ENCODE data around the gene AKT2.

AKT2 gene

DNA sequence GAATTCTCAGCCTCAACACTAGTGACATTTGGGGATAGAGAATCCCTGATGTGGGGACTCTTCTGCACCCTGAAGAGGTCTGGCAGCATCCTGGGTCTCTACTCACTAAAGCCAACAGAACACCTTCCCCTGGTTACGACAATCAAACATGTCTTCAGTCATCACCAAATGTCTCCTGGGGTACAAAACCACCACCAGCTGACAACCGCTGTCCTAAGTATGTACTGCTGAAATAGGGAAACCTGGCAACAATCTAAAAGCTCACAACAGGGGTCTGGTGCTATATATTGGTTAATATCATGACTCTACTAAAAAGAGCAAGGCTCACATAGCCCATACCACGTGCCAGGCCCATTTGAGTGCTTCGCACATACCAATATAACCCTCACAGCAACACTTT, 13.4 kb downstream of the AKT2 start:
- DNase-seq, result no peak

DNA sequence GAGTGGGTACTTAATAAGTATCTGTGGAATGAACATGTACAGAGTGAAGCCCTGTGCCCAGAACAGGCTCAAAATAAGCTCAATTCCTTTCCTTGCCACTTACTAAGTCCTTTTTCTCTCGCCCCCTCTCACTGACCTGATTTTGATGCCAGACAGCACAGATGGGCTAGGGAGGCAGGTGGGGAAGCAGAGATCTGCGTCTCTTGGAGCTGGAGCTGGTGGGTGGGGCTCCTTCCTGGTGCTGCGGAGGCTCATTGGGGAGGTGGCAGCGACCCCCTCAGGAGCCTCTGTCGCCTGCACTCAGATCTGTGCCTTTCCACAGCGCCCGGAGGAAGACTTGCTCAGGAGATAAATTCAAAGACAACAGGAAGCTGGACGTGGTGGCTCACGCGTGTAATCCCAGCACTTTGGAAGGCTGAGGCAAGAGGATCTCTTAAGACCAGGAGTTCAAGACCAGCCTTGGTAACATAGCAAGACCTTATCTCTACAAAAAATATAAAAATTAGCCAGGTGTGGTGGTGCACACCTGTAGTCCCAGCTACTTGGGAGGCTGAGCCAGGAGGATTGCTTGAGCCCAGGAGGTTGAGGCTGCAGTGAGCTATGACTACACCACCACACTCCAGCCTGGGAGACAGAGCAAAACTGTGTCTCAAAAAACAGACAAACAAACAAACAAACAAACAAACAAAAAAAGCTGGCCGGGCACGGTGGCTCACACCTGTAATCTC, 14.6 kb downstream of the AKT2 start:
- DNase-seq, result no peak

DNA sequence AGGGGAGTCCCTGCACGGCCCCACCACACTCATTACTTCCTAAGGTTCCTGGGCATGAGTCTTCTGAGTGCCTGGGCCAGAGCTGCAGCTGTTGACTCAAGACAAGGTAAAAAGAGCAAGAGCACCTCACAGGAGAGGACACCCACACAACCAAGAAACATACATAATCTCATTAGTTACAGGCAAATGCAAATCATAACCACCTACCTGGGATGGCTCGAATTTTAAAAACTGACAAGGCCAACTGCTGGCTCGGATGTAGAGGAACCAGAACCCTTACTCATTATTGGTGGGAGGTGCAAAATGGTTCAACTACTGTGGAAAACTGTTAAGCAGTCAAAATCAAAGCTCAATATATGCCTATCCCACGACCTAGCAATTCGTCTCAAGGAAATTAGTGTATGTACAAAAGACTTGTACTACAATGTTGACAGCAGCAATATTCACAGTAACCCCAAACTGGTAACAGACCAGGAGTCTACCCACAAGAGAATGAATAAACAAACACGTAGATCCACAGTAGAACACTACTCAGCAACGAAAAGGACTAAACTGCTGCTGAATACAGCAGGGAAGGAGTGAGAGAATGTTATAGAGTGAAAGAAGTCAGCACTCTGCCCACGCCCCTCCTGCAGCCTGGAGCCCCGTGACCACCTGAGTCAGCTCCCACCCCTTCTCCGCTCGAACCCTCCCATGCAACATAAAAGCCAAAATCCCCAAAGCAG, 15.8 kb downstream of the AKT2 start:
- DNase-seq, result no peak

GRCh38 chr19:40267601-40267997, 17.5 kb downstream of the AKT2 start:
- DNase-seq, result no peak

- no peak for DNase-seq
Measured at GRCh38 chr19:40266912-40267600, 18.1 kb downstream of the AKT2 start.

DNA sequence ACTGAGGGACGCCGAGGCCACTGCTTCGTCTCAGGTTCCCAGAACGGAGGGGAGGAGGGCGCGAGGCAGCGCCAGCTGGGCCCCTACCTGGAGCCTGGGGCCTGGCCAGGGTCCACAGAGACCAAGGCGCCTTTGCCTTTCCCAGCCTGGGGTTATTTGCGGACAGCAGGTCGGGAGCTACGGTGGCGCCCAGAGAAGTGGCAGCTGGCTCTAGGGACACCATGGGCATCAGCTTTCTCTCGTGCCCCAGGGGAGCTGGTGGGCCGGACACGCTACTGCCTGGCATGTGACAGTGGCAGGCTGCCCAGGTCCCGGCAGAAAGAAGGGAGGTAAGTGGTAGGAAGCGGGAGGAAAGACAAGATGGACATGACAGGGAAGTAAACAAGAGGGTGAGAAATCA, 19.0 kb downstream of the AKT2 start:
- DNase-seq, result no peak

- no peak for DNase-seq
Measured at GRCh38 chr19:40265763-40266099, 19.4 kb downstream of the AKT2 start.

DNA sequence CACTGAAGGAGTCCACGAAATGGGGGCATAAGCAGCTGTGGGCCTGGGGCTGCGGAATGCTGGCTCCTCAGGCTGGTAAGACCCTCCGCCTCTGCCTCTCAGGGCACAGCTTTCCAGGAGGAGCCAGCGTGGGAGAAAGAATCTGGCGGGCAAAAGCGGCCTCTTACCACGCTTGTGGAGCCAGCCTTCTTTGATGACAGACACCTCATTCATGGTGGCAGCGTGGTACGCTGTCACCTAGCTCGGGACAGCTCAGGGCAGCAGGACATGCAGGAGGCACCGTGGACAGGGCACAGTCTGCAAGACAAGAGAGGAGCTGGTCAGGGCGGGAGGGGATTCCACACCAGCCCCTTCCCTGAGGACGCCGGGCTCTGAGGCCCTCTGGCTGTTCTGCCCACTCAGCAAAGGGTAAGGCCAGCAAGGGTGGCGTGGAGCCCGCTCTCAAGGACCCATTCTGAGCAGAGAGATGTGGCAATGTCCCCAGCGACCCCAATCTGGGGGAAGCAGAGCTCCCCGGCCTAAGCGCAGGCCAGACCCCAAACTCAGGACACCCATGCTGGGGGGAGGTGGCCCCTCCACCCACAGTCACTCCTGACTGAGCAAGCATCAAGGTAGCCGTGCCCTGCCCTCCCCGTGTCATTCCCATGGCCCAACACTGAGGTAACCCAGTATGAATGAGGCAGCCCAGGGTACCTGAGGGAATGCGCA, 19.9 kb downstream of the AKT2 start:
- DNase-seq, result no peak

DNA sequence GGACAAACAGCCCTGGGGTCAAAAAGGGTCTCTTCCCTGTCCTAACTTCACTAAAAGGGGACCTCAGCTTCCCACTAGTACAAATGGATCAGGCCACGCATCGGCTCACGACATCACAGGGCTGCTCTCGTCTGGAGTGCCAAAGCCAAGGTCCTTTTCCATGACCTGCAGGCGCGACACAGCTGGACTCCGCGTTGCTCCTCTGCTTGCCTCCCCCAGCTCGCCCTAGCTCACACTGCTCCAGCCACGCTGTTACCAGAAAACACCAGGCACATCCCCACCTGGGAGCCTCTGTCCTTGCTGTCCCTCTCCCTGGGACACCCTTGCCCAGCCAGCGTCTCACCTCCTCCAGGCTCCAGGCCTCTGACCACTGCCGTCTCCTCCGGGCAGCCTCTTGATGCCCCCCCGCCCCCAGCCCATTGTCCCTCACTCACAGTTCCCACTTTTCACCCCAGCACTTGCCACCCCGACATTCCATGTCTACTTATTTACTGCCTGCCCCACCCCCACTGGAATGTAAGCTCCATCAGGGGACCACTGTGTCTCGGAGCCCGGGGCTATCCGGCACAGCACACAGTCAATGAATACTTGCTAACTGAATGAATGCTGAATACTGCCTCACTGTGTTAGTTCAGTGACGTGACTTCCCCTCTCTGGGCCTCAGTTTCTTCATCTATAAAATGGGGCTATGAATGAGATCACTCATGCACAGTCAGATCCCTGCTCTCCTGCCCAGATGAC, 20.7 kb downstream of the AKT2 start:
- DNase-seq, result no peak

- no peak for DNase-seq
Measured at GRCh38 chr19:40263440-40264313, 21.5 kb downstream of the AKT2 start.

GRCh38 chr19:40262422-40262821, 22.7 kb downstream of the AKT2 start:
- no peak for DNase-seq

GRCh38 chr19:40261631-40262030, 23.5 kb downstream of the AKT2 start:
- DNase-seq, result no peak

- no peak for DNase-seq
Measured at GRCh38 chr19:40257096-40257517, 28.0 kb downstream of the AKT2 start.

GRCh38 chr19:40256512-40256911, 28.6 kb downstream of the AKT2 start:
- no peak for DNase-seq

GRCh38 chr19:40255619-40256166, 29.5 kb downstream of the AKT2 start:
- DNase-seq, result no peak

- no peak for DNase-seq
Measured at GRCh38 chr19:40254714-40255418, 30.3 kb downstream of the AKT2 start.

DNA sequence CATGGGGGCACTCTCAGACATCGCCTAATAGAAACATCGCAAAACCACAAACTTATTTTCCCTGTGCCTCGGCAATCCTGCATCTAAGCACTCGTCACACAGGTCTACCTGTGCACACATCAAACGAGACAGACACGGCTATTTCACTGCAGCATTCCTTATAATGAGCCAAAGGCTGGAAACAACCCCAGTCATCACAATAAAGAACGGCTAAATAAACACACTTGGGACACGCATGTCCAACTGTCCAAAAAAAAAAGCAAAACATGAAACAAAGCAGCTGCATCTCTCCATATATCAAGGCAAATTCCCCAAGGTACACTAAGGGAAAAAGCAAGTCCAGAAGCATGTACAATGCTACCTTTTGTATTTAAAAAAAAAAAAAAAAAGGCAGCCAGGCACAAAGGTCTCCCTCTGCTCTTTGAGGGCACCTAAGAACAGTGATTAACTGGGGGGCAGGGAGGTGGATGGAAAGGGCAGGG, 31.5 kb downstream of the AKT2 start:
- no peak for DNase-seq

DNA sequence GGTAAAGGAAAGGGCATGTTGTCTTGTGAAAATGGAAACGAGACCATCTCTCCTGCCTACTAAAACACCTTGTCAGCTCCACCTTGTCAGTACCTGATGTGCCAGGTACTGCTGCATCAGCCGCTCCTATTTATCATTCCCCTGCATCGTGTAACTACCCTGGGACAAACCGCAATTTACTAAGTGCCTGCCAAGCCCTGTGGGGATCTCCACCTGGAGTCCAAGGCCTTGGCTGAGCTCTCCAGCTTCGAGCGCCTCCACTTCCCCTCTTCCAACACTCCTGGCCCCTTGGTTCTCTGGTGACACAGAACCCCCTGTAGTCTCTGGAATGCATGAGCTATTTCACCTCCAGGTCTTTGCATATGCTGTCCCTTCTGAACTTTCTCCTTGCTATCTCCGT, 32.8 kb downstream of the AKT2 start:
- DNase-seq, result no peak

GRCh38 chr19:40251991-40252390, 33.2 kb downstream of the AKT2 start:
- DNase-seq, result no peak

DNA sequence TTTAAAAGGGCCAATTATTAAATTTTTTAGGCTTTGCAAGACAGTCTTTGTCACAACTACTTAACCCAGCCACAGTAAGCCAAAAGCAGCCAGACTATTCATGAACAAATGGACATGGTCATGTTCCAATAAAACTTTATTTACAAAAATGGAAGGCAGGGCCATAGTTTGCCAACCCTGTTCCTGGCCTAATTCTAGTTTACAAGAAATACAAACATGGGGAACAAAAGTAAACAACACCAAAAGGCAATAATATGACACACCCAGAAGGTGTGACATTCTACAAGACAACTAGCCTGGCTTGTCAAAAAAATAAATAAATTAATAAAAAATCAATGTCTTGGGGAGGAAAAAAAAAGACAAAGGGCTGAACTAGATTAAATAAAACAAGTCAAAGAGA, 33.9 kb downstream of the AKT2 start:
- no peak for DNase-seq

- no peak for DNase-seq
Measured at GRCh38 chr19:40249781-40250180, 35.4 kb downstream of the AKT2 start.
